Dermis microvascular lymphatic vessel endothelial cell (primary cell): ENCODE measurements around the gene SLC38A7. TPM values are rescaled to one million over a fixed set of nuclear protein-coding genes. Genes with fewer than 3 reads are reported as not detected.
"Not testable (repeated sequence)": the region's sequence is repeated elsewhere in the genome, so short reads cannot be mapped to it uniquely, and the experiment has no call there.

Experiments
- DNase-seq, 2 donors: peaks; one replicate each; pipeline versions ENCODE4 v3.0.0 to v3.0.0-alpha.2; 2010; ENCODE audit warnings: low read depth in 2 of 2
- total RNA-seq: library from RNA; depleted of rRNA; stranded (reverse); fragments of >200 nt; gene quantifications from 2 replicates; pipeline ENCODE4 v1.2.1, GENCODE V29; 2014

Gene SLC38A7
- 20.9 and 44.5 TPM in 2 replicates for total RNA-seq

GRCh38 chr16:58684354-58685083 is at the start of gene SLC38A7:
TSS of gene SLC38A7 (minus strand) at chr16:58684770. CDS start at chr16:58680126, 4,644 bp downstream.
- DNase-seq = peak; percentile 62 to 84

- DNase-seq = peak; percentile 76 to 90
These were observed 49.3 kb upstream of the SLC38A7 start, which contains the start of gene GOT2 for GRCh38 chr16:58733671-58734458. TSS of gene GOT2 (minus strand) at chr16:58734316. CDS start at chr16:58734228, 88 bp downstream.

- DNase-seq = peak in 1 of 2 donors; percentile 5
These were observed 48.7 kb upstream of the SLC38A7 start for GRCh38 chr16:58733248-58733670.

- peak in 1 of 2 donors; percentile 34 for DNase-seq
These were observed 48.1 kb upstream of the SLC38A7 start for GRCh38 chr16:58732545-58733247.

- DNase-seq = no peak
These were observed 46.3 kb upstream of the SLC38A7 start for GRCh38 chr16:58730724-58731370.

- DNase-seq = no peak
These were observed 43.4 kb upstream of the SLC38A7 start for GRCh38 chr16:58727796-58728568.

GRCh38 chr16:58727028-58727781 is 42.6 kb upstream of the SLC38A7 start:
- DNase-seq = no peak

- no peak for DNase-seq
These were observed 38.5 kb upstream of the SLC38A7 start for GRCh38 chr16:58723109-58723508.

GRCh38 chr16:58717994-58718393 is 33.4 kb upstream of the SLC38A7 start:
- no peak for DNase-seq

- no peak for DNase-seq
These were observed 31.9 kb upstream of the SLC38A7 start for GRCh38 chr16:58716468-58716867.

GRCh38 chr16:58713742-58714141 is 29.2 kb upstream of the SLC38A7 start:
- DNase-seq = no peak

- DNase-seq = no peak
These were observed 24.8 kb upstream of the SLC38A7 start for GRCh38 chr16:58709333-58709732.

GRCh38 chr16:58699151-58699550 is 14.6 kb upstream of the SLC38A7 start:
- DNase-seq = no peak

GRCh38 chr16:58695368-58695767 is 10.8 kb upstream of the SLC38A7 start:
- DNase-seq = no peak

GRCh38 chr16:58692450-58692849 is 7.9 kb upstream of the SLC38A7 start:
- DNase-seq = no peak

GRCh38 chr16:58686985-58687706 is 2.6 kb upstream of the SLC38A7 start:
- DNase-seq = not testable (repeated sequence)

- no peak for DNase-seq
These were observed 497 bp upstream of the SLC38A7 start for GRCh38 chr16:58685084-58685449.

- DNase-seq = peak in 1 of 2 donors; percentile 49
These were observed 593 bp downstream of the SLC38A7 start for GRCh38 chr16:58684001-58684353.

GRCh38 chr16:58679763-58680162 is 4.8 kb downstream of the SLC38A7 start:
- DNase-seq = no peak
